C4-2B (cell line): ENCODE data around the gene SETD1B.

Experiments used
- CTCF ChIP-seq: fragments of 450-650 bp; conservative IDR thresholded peaks from 2 replicates; pipeline ENCODE4 v1.5.1; 2017; ENCODE audit warnings: mild to moderate bottlenecking
- ZFX ChIP-seq: fragments of 450-650 bp; IDR thresholded peaks from 2 replicates; pipeline ENCODE4 v1.6.1; 2017

DNA sequence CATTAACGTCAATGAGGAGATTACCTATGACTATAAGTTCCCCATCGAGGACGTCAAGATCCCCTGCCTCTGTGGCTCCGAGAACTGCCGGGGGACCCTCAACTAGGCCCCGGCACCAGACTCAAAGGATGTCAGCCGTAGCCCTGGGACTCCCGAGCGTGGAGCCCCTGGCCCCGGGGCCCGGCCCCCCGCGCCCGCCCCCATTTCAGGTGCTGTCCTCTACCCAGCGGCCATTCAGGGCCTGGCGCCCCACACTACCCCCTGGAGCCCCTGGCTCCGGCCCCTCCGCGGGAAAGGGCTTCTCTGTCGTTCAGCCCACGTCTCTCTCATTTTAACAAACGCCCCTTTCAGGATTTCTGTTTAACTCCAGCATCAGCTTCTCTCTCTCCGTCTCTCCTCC is 26.3 kb downstream of the SETD1B start:
- no peak for TF ChIP-seq CTCF
- no peak for TF ChIP-seq ZFX
